K562 (cell line): ENCODE results near the gene GRIK5. TPM values are rescaled to one million over a fixed set of nuclear protein-coding genes. Genes with fewer than 3 reads are reported as not detected.

ENCODE experiments used
- ZNF407 ChIP-seq: fragments of 450-650 bp; IDR thresholded peaks from 2 replicates; pipeline ENCODE4 v1.6.1; 2016; ENCODE audit warnings: low read depth
- polyA plus RNA-seq, 8 experiments: library from polyadenylated mRNA; depleted of rRNA in 4 of 8; stranded (reverse) in 5 of 8; unstranded in 3 of 8; fragments of >200 nt; fragmentation: Nextera tagmentation in 2 of 8; fragmentation: Illumina TruSeq in 1 of 8; extraction: Ambion mirVana in 2 of 8; extraction: Trizol in 1 of 8; gene quantifications; 2 replicates each; pipeline versions ENCODE4 v1.2.1 to v1.2.3, GENCODE V29; 2011 to 2014; ENCODE audit warnings: inconsistent platforms in 1 of 8, missing spikeins in 1 of 8
- total RNA-seq, 7 experiments: library from RNA; depleted of rRNA in 6 of 7; stranded (reverse); fragments of >200 nt in 6 of 7; fragmentation: Illumina TruSeq in 2 of 7; extraction: Trizol in 2 of 7; gene quantifications; 2 replicates each; pipeline versions ENCODE4 v1.2.1 to v1.2.3, GENCODE V29; 2011 to 2021; ENCODE audit warnings: low replicate concordance in 1 of 7

The GRIK5 gene
- total and polyA plus RNA-seq, 9 of the 15 experiments (the other 6 are each of a cell fraction or from before 2014, with no cell fraction given): 0.04 to 0.55 (median 0.27) TPM; not detected in 2

DNA sequence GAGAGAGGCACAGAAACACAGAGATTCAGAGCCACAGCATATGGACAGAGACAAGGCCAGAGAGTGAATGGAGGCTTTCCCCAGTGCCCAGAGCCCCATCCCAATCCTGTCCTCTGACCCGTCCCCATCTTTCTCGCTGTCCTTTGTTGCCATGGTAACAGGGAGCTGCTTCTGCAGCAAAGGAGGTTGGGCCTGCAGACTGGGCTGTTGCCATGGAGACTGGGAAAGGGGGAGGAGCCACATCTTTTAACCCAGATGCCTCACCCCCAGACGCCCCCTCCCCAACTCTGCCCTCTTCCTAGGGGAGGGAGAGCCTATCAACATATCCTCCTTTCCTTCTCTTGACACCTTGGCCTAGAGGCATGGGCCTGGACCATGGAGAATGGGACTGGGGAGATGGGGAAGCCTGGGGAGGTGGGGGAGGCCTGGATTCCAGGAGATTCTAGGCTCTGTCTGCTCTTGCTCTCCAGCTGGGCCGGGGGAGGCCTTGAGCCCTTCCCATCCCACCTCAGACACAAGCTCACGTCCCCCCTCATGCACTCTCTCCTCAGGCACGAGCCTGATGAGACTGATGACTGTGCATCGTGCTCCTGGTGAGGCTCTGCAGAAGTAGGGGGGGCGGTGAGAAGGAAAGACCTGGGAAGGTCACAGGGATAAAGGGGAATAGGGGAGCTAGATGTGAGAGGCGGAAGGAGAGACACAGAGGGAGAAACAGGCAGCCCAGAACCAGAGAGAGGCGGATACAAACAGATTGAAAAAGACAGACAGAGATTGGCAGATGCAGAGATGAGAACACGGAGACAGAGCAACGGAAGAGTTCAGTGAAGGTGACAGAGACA is 73.8 kb downstream of the GRIK5 start (continued):
- no peak for TF ChIP-seq ZNF407
